IMR-90 (cell line): Measurements from ENCODE around the gene OR5B17. TPM values are rescaled to one million over a fixed set of nuclear protein-coding genes. Genes with fewer than 3 reads are reported as not detected.

Experiments
- ATAC-seq: fragments of 200-7000 bp; cut with Tn5 transposase; 2 replicates; pipeline ENCODE4 v1.9.1; 2020; ENCODE audit warnings: low read depth, mild to moderate bottlenecking, moderate library complexity
- BruUV-seq: library from RNA; stranded (reverse); fragments of 400-500 nt; replicated peaks from 2 replicates; lab custom pipeline; 2021; lab: Mats Ljungman, UMichigan
- CTCF ChIA-PET: fragments of 300-600 bp; formaldehyde crosslinking; extraction: SDS; loops from one replicate; lab custom pipeline; 2021; ENCODE audit warnings: antibody characterized with exemption; lab: Yijun Ruan, JAX
- POLR2A ChIA-PET: fragments of 300-600 bp; sonication (Branson Sonifier 250); formaldehyde crosslinking; loops from one replicate; lab custom pipeline; 2022; ENCODE audit warnings: antibody characterized with exemption; ENCODE audit not compliant: unreplicated experiment; lab: Charles Lee
- DNase-seq: peaks from one replicate; pipeline ENCODE4 v3.0.0; 2013
- H2AFZ ChIP-seq: replicated peaks from 2 replicates; pipeline ENCODE3; 2013; ENCODE audit warnings: low read length, mild to moderate bottlenecking; ENCODE audit not compliant: poor library complexity
- H2AK5ac ChIP-seq: 2 replicates; pipeline ENCODE4 v1.6.1; 2013; ENCODE audit warnings: low read depth, low read length, inconsistent platforms
- H2AK9ac ChIP-seq: replicated peaks from 2 replicates; pipeline ENCODE3; 2013; ENCODE audit warnings: mild to moderate bottlenecking, low read depth, low read length, moderate library complexity; ENCODE audit not compliant: poor library complexity
- H2BK120ac ChIP-seq: 2 replicates; pipeline ENCODE4 v1.6.1; 2013; ENCODE audit warnings: low read depth, low read length, inconsistent platforms
- H2BK15ac ChIP-seq: 3 replicates; pipeline ENCODE4 v1.6.1; 2013; ENCODE audit warnings: low read depth, low read length, inconsistent platforms
- H2BK20ac ChIP-seq: 2 replicates; pipeline ENCODE4 v1.6.1; 2013; ENCODE audit warnings: low read depth, mild to moderate bottlenecking, inconsistent platforms, low read length, moderate library complexity
- H2BK5ac ChIP-seq: 2 replicates; pipeline ENCODE4 v1.6.1; 2013; ENCODE audit warnings: mild to moderate bottlenecking, low read depth, low read length, inconsistent platforms; ENCODE audit not compliant: poor library complexity, severe bottlenecking
- H3K14ac ChIP-seq: replicated peaks from 2 replicates; pipeline ENCODE4 v1.6.1; 2013; ENCODE audit warnings: low read depth, low read length, inconsistent platforms
- H3K18ac ChIP-seq: 2 replicates; pipeline ENCODE4 v1.6.1; 2013; ENCODE audit warnings: low read depth, low read length, control low read depth
- H3K23ac ChIP-seq: 2 replicates; pipeline ENCODE4 v1.6.1; 2013; ENCODE audit warnings: low read depth, low read length, inconsistent platforms
- H3K27ac ChIP-seq: 2 replicates; pipeline ENCODE4 v1.5.1; 2013; ENCODE audit warnings: mild to moderate bottlenecking, control low read depth, low read length; ENCODE audit not compliant: insufficient read depth
- H3K27me3 ChIP-seq: 2 replicates; pipeline ENCODE4 v1.6.1; 2013; ENCODE audit warnings: low read length; ENCODE audit not compliant: control insufficient read depth, insufficient read depth
- H3K36me3 ChIP-seq: 2 replicates; pipeline ENCODE4 v1.6.1; 2013; ENCODE audit warnings: low read length, mixed read lengths; ENCODE audit not compliant: control insufficient read depth, insufficient read depth
- H3K4ac ChIP-seq: 2 replicates; pipeline ENCODE4 v1.6.1; 2013; ENCODE audit warnings: low read depth, low read length, inconsistent platforms
- H3K4me1 ChIP-seq: 2 replicates; pipeline ENCODE4 v1.6.1; 2013; ENCODE audit warnings: low read length, mixed read lengths; ENCODE audit not compliant: control insufficient read depth, insufficient read depth
- H3K4me2 ChIP-seq: 2 replicates; pipeline ENCODE4 v1.6.1; 2013; ENCODE audit warnings: low read depth, mild to moderate bottlenecking, control low read depth, low read length, moderate library complexity
- H3K4me3 ChIP-seq: 2 replicates; pipeline ENCODE4 v1.5.1; 2013; ENCODE audit warnings: low read depth, mild to moderate bottlenecking, control low read depth, low read length, moderate library complexity; ENCODE audit not compliant: insufficient read depth
- H3K56ac ChIP-seq: 2 replicates; pipeline ENCODE4 v1.6.1; 2013; ENCODE audit warnings: low read length, inconsistent platforms; ENCODE audit not compliant: insufficient read depth; ENCODE audit errors: extremely low read depth
- H3K79me1 ChIP-seq, 2 experiments: 2 replicates each; pipeline ENCODE4 v1.6.1; 2013; ENCODE audit warnings: low read length in 2 of 2, inconsistent platforms in 1 of 2, low read depth in 1 of 2
- H3K9ac ChIP-seq: 2 replicates; pipeline ENCODE4 v1.6.1; 2013; ENCODE audit warnings: low read depth, low read length, control low read depth
- H3K9me1 ChIP-seq: 2 replicates; pipeline ENCODE4 v1.6.1; 2013; ENCODE audit warnings: low read length, inconsistent platforms; ENCODE audit not compliant: insufficient read depth
- H3K9me3 ChIP-seq: 2 replicates; pipeline ENCODE4 v1.6.1; 2013; ENCODE audit warnings: low read length; ENCODE audit not compliant: control insufficient read depth, insufficient read depth
- H4K20me1 ChIP-seq: 2 replicates; pipeline ENCODE4 v1.6.1; 2013; ENCODE audit warnings: low read length, inconsistent platforms; ENCODE audit not compliant: insufficient read depth
- H4K5ac ChIP-seq: 2 replicates; pipeline ENCODE4 v1.6.1; 2013; ENCODE audit warnings: mild to moderate bottlenecking, low read depth, low read length, control low read depth
- H4K8ac ChIP-seq, 2 experiments: 2 replicates each; pipeline ENCODE4 v1.6.1; 2013; ENCODE audit warnings: low read depth in 2 of 2, low read length in 2 of 2, control low read depth in 1 of 2, inconsistent platforms in 1 of 2
- H4K91ac ChIP-seq: 2 replicates; pipeline ENCODE4 v1.6.1; 2013; ENCODE audit warnings: low read depth, low read length, inconsistent platforms; ENCODE audit not compliant: insufficient read depth
- BHLHE40 ChIP-seq: fragments of 150-350 bp; IDR thresholded peaks from 2 replicates; pipeline ENCODE4 v1.6.1; 2016; ENCODE audit warnings: mild to moderate bottlenecking, low read depth, low read length
- CEBPB ChIP-seq: IDR thresholded peaks from 2 replicates; pipeline ENCODE4 v1.6.1; 2012; ENCODE audit warnings: low read depth, low read length, improper control_type of control experiment
- CHD1 ChIP-seq: IDR thresholded peaks from 2 replicates; pipeline ENCODE4 v1.6.1; 2012; ENCODE audit warnings: low read depth, low read length, improper control_type of control experiment
- CTCF ChIP-seq: conservative IDR thresholded peaks from 2 replicates; pipeline ENCODE4 v1.5.1; 2012; ENCODE audit warnings: mild to moderate bottlenecking, low read depth, low read length, improper control_type of control experiment
- MAFK ChIP-seq: IDR thresholded peaks from 2 replicates; pipeline ENCODE4 v1.6.1; 2012; ENCODE audit warnings: low read depth, low read length, improper control_type of control experiment
- MAZ ChIP-seq: IDR thresholded peaks from 2 replicates; pipeline ENCODE4 v1.6.1; 2012; ENCODE audit warnings: low read depth, mild to moderate bottlenecking, low read length, improper control_type of control experiment, moderate library complexity, borderline replicate concordance
- MXI1 ChIP-seq: IDR thresholded peaks from 2 replicates; pipeline ENCODE4 v1.6.1; 2012; ENCODE audit warnings: low read depth, mild to moderate bottlenecking, low read length, moderate library complexity, borderline replicate concordance
- NFE2L2 ChIP-seq: fragments of 150-350 bp; IDR thresholded peaks from 2 replicates; pipeline ENCODE4 v1.6.1; 2016; ENCODE audit warnings: low read depth, mild to moderate bottlenecking, low read length
- POLR2A ChIP-seq: IDR thresholded peaks from 2 replicates; pipeline ENCODE4 v1.6.1; 2012; ENCODE audit warnings: mild to moderate bottlenecking, low read depth, low read length
- RAD21 ChIP-seq: IDR thresholded peaks from 2 replicates; pipeline ENCODE4 v1.6.1; 2012; ENCODE audit warnings: low read length, improper control_type of control experiment
- RCOR1 ChIP-seq: IDR thresholded peaks from 2 replicates; pipeline ENCODE4 v1.6.1; 2012; ENCODE audit warnings: mild to moderate bottlenecking, low read length, improper control_type of control experiment; ENCODE audit not compliant: insufficient replicate concordance
- RFX5 ChIP-seq: IDR thresholded peaks from 2 replicates; pipeline ENCODE4 v1.8.0; 2012; ENCODE audit warnings: low read depth, mild to moderate bottlenecking, low read length, moderate library complexity
- SMC3 ChIP-seq: fragments of 150-350 bp; IDR thresholded peaks from 2 replicates; pipeline ENCODE4 v1.6.1; 2016; ENCODE audit warnings: low read depth, mild to moderate bottlenecking, antibody characterized with exemption, low read length, moderate library complexity
- USF2 ChIP-seq: fragments of 150-350 bp; IDR thresholded peaks from 2 replicates; pipeline ENCODE4 v1.6.1; 2017; ENCODE audit warnings: mild to moderate bottlenecking, antibody characterized with exemption, low read length, low read depth
- WGBS, 2 experiments: methylation state at CpG; one replicate each; pipeline versions ENCODE4 v1.1.5 to v1.1.7; 2013; ENCODE audit warnings: missing lambda C conversion rate in 2 of 2; ENCODE audit not compliant: insufficient read length in 1 of 2; ENCODE audit errors: extremely low coverage in 2 of 2; 5-methylcytosine and 5-hydroxymethylcytosine counted together
- dilution Hi-C: fragments of 300-500 bp; cut with HindIII; formaldehyde crosslinking; loops from one replicate; pipeline ENCODE4 v1.14.3; 2018; ENCODE audit warnings: low sequenced_read_pairs; ENCODE audit not compliant: unreplicated experiment
- in situ Hi-C: fragments of 300-500 bp; cut with MboI; formaldehyde crosslinking; loops from 3 replicates; pipeline ENCODE4 v1.14.3; 2019; ENCODE audit warnings: low sequenced_read_pairs, inconsistent platforms, mixed read lengths
- intact Hi-C: fragments of 100-400 bp; cut with micrococcal nuclease; formaldehyde crosslinking; loops from 2 replicates; pipeline ENCODE4 v1.10.0; 2022
- polyA plus RNA-seq, 3 experiments: library from polyadenylated mRNA; depleted of rRNA; stranded (reverse); fragments of >200 nt; gene quantifications; 2 replicates each; pipeline ENCODE4 v1.2.3, GENCODE V29; 2012; ENCODE audit warnings: low replicate concordance in 1 of 3
- total RNA-seq: library from RNA; depleted of rRNA; stranded (reverse); fragments of >200 nt; gene quantifications from 2 replicates; pipeline ENCODE4 v1.2.3, GENCODE V29; 2012
- TF ChIP-seq, protein P1 (sequence below): fragments of 150-350 bp; IDR thresholded peaks from 2 replicates; pipeline ENCODE4 v1.6.1; 2016; ENCODE audit warnings: low read depth, mild to moderate bottlenecking, low read length, moderate library complexity, borderline replicate concordance

The OR5B17 gene
- total and polyA plus RNA-seq, 2 of the 4 experiments (the other 2 are of a cell fraction) = not detected

GRCh38 chr11:58406774-58407173 is 47.9 kb upstream of the OR5B17 start, which contains the start of gene OR5B3:
TSS of gene OR5B3 (minus strand) at chr11:58406874. CDS start at chr11:58403409, 3,465 bp downstream.
- DNase-seq (no peak), ATAC-seq (no peak)
- dilution Hi-C loops = no loop called here
- Histone ChIP-seq H2BK5ac (no peak within 1 kb of the TSS), H2BK20ac (no peak within 1 kb of the TSS), H3K14ac (no peak within 1 kb of the TSS), H3K9me3 (peaks cover 18% of the 10 kb centered on the region), H4K5ac (no peak within 1 kb of the TSS), H3K4me1 (no peaks in the 10 kb centered on the region), H3K27me3 (no peaks in the 10 kb centered on the region), H3K56ac (no peak within 1 kb of the TSS), H2AFZ (no peak within 1 kb of the TSS), H4K91ac (no peak within 1 kb of the TSS), H2AK9ac (no peak within 1 kb of the TSS), H3K79me1 (no peaks in the 10 kb centered on the region), H2BK15ac (no peak within 1 kb of the TSS), H3K4me2 (no peak within 1 kb of the TSS), H3K4ac (no peak within 1 kb of the TSS), H3K18ac (no peak within 1 kb of the TSS), H3K27ac (no peak within 1 kb of the TSS), H3K4me3 (no peak within 1 kb of the TSS), H3K9me1 (no peaks in the 10 kb centered on the region), H3K23ac (no peak within 1 kb of the TSS), H4K8ac (no peak within 1 kb of the TSS), H3K36me3 (no peaks in the 10 kb centered on the region), H2AK5ac (no peak within 1 kb of the TSS), H2BK120ac (no peak within 1 kb of the TSS), H3K9ac (no peak within 1 kb of the TSS), H4K20me1 (no peaks in the 10 kb centered on the region)
- TF ChIP-seq CTCF (no peak), MAZ (no peak), NFE2L2 (no peak), CEBPB (no peak), CHD1 (no peak), RCOR1 (no peak), SMC3 (no peak), MXI1 (no peak), POLR2A (no peak), RFX5 (no peak), RAD21 (no peak), BHLHE40 (no peak), USF2 (no peak), MAFK (no peak)
- TF ChIP-seq, protein P1, sequence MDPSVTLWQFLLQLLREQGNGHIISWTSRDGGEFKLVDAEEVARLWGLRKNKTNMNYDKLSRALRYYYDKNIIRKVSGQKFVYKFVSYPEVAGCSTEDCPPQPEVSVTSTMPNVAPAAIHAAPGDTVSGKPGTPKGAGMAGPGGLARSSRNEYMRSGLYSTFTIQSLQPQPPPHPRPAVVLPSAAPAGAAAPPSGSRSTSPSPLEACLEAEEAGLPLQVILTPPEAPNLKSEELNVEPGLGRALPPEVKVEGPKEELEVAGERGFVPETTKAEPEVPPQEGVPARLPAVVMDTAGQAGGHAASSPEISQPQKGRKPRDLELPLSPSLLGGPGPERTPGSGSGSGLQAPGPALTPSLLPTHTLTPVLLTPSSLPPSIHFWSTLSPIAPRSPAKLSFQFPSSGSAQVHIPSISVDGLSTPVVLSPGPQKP = no peak
- in situ Hi-C loops = no loop called here
- intact Hi-C loops = no loop called here
- ChIA-PET POLR2A (interaction anchor here (0.6 kb wide), 1 partner anchor 45 kb away, joined by 5 read pairs; no protein-coding TSS in a partner anchor), CTCF (no interaction called here)
- WGBS, 2 experiments = no CpG with 5 or more reads among the region's 1 CpG
- BruUV-seq = no TSS peak
